Brain microvascular endothelial cell (primary cell): ENCODE measurements around the gene COL25A1.
"Not testable (repeated sequence)": the region's sequence is repeated elsewhere in the genome, so short reads cannot be mapped to it uniquely, and the experiment has no call there.

Experiments
- DNase-seq: peaks from one replicate; pipeline ENCODE4 v3.0.0-alpha.2; 2020
- H3K27ac ChIP-seq: fragments of 250-450 bp; sonication (Bioruptor Pico); 2 replicates; pipeline ENCODE4 v1.5.1; 2020; ENCODE audit warnings: mild to moderate bottlenecking, moderate library complexity
- H3K27me3 ChIP-seq: fragments of 250-450 bp; sonication (Bioruptor Pico); replicated peaks from 2 replicates; pipeline ENCODE4 v1.5.1; 2020; ENCODE audit warnings: mild to moderate bottlenecking
- H3K36me3 ChIP-seq: fragments of 250-450 bp; sonication (Bioruptor Pico); replicated peaks from 2 replicates; pipeline ENCODE4 v1.5.1; 2020; ENCODE audit warnings: mild to moderate bottlenecking
- H3K4me3 ChIP-seq: 2 replicates; pipeline ENCODE4 v1.5.1; 2011; ENCODE audit warnings: low read depth, mild to moderate bottlenecking, control low read depth, low read length, moderate library complexity
- CTCF ChIP-seq: IDR thresholded peaks from 2 replicates; pipeline ENCODE4 v1.5.1; 2011; ENCODE audit warnings: low read depth, mild to moderate bottlenecking, moderate library complexity, low read length, control low read depth, inconsistent platforms; ENCODE audit errors: missing control alignments
- in situ Hi-C: cut with HindIII; loops from 2 replicates; pipeline ENCODE4 v1.10.0; 2017; ENCODE audit warnings: low sequenced_read_pairs, low pct_ligation_motif_present

COL25A1 gene

GRCh38 chr4:109075621-109076020 lies 226.8 kb downstream of the COL25A1 start:
- Histone ChIP-seq H3K27ac (no peak overlapping the region), H3K36me3 (no peaks in the 10 kb centered on the region), H3K4me3 (no peak overlapping the region), H3K27me3 (no peaks in the 10 kb centered on the region)
- DNase-seq: no peak
- in situ Hi-C loops: no loop called here
- no peak for TF ChIP-seq CTCF

GRCh38 chr4:109072595-109072994 lies 229.9 kb downstream of the COL25A1 start:
- peak; percentile 66 for DNase-seq

DNA sequence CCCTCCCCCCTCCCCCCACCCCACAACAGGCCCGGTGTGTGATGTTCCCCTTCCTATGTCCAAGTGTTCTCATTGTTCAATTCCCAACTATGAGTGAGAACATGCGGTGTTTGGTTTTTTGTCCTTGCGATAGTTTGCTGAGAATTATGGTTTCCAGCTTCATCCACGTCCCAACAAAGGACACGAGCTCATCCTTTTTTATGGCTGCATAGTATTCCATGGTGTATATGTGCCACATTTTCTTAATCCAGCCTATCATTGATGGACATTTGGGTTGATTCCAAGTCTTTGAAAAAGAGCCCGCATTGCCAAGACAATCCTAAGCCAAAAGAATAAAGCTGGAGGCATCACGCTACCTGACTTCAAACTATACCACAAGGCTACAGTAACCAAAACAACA lies 231.8 kb downstream of the COL25A1 start:
- H3K36me3 ChIP-seq, H3K27me3 ChIP-seq, H3K27ac ChIP-seq, H3K4me3 ChIP-seq, DNase-seq, in situ Hi-C loops: not testable (repeated sequence)

More at GRCh38 chr4:109072595-109072994, 229.9 kb downstream of the COL25A1 start:
- H3K4me3 ChIP-seq: no peak overlapping the region
- in situ Hi-C loops: no loop called here
- no peaks in the 10 kb centered on the region for H3K36me3 ChIP-seq
- no peak for TF ChIP-seq CTCF
- H3K27me3 ChIP-seq: no peaks in the 10 kb centered on the region
- no peak overlapping the region for H3K27ac ChIP-seq

GRCh38 chr4:109067508-109068235 lies 234.8 kb downstream of the COL25A1 start:
- Histone ChIP-seq H3K27me3 (no peaks in the 10 kb centered on the region), H3K4me3 (no peak overlapping the region), H3K36me3 (no peaks in the 10 kb centered on the region), H3K27ac (no peak overlapping the region)
- in situ Hi-C loops: no loop called here
- peak; percentile 7 for DNase-seq
- no peak for TF ChIP-seq CTCF

DNA sequence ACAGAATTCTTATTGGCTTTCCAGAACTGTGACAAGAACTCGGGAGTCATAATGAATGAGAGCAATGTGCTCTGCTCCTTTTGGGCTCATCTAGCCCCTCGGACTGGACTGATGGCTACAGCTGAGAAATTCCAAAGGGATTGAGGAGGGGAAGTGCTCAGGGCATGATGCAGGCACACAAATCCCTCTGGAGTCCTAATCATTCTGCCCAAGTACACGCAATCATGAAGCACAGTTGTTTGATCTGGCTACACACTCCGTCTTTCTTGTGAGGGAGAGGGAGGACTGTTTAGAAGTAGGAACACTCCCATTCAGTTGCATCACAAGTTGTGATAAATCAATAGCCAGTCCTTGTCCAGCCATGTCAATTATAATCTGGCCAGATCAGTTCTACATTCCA lies 237.5 kb downstream of the COL25A1 start:
- Histone ChIP-seq H3K27ac (no peak overlapping the region), H3K4me3 (no peak overlapping the region), H3K27me3 (no peaks in the 10 kb centered on the region), H3K36me3 (no peaks in the 10 kb centered on the region)
- in situ Hi-C loops: no loop called here
- DNase-seq: no peak
- TF ChIP-seq CTCF: no peak

- no peak overlapping the region for H3K27ac ChIP-seq
Observed at GRCh38 chr4:109053257-109053656, 249.2 kb downstream of the COL25A1 start.

More at GRCh38 chr4:109053257-109053656, 249.2 kb downstream of the COL25A1 start:
- no peak for DNase-seq
- no peak overlapping the region for H3K4me3 ChIP-seq
- TF ChIP-seq CTCF: no peak
- in situ Hi-C loops: no loop called here
- H3K36me3 ChIP-seq: no peaks in the 10 kb centered on the region
- no peaks in the 10 kb centered on the region for H3K27me3 ChIP-seq
